COLO668 (cell line): Measurements from ENCODE around the gene REPS1.
A peak's percentile ranks its signal among the peaks of the same experiment; 100 is the strongest.
"Not testable (repeated sequence)": the region's sequence is repeated elsewhere in the genome, so short reads cannot be mapped to it uniquely, and the experiment has no call there.

ENCODE experiments used
- DNase-seq: peaks from one replicate; lab custom pipeline; 2025; ENCODE audit not compliant: unreplicated experiment; lab: John Stamatoyannopoulos, UW

The REPS1 gene

GRCh38 chr6:139007428-139007827 is 19.4 kb upstream of the REPS1 start:
- no peak for DNase-seq

DNA sequence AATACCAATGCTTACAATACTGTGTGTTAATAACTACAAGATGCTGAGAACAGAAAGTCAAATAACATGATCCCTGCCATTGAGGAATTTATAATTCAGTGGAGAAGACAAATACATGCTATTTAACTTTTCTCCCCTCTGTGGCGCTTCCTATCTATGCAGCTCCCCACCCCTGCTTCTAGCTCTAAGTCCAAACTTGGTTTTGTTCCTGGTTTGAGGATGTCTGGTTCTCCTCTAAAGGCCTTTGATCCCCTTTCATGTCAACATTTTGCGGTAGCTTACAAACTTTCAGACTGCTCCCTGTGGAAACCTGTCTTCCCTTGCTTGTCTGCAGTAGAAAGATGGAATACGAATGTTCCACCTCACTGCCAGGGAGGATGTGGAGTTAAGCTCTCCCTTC is 18.4 kb upstream of the REPS1 start:
- DNase-seq, result no peak

GRCh38 chr6:139003751-139004150 is 15.7 kb upstream of the REPS1 start:
- DNase-seq, result no peak

DNA sequence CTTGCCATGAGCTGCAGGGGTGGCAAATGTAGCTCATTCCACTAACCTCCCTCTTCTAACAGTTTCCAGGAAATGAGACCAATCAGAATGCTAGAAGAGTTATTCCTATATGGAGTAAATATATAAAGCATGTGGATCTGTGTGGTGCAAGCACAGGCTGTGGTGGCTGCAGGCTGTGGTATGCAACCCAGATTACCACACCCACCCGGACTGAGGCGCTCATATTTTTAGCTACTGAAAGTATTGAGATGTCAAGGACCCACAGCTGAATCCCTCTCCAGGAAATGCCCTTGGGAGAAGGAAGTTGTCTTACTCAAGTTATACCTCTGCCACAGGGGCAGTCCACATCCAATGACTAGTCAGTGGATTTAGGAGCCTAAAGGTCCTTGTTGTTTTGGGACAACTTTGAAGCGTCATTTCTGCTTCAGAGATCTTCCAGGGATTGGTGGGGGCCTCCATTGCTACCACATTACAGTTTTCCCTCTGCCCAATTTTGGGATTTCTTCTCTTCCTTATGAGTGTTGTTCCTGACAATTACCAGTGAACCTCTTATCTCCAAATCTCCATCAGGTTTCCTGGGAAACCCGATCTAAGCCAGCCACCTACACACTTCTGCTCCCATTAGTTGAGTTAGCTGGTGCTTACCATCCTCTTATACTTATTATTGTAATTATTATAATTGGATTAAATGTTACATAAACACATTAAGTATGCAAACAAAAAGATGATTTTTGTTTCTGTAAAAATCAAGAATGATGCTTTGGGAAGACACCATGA is 12.1 kb upstream of the REPS1 start:
- DNase-seq, result no peak

DNA sequence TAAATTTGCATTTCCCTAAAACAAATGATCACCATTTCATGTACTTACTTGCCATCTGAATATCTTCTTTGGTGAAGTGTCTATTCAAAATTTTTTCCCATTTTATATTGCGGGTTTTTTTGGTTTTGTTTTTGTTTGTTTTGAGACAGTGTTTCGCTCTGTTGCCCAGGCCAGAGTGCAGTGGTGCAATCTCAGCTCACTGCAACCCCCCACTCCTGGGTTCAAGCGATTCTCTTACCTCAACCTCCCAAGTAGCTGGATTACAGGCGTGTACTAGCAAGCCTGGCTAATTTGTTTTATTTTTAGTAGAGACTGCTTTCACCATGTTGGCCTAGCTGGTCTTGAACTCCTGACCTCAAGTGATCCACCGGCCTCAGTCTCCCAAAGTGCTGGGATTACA is 9.1 kb upstream of the REPS1 start:
- DNase-seq, result no peak

DNA sequence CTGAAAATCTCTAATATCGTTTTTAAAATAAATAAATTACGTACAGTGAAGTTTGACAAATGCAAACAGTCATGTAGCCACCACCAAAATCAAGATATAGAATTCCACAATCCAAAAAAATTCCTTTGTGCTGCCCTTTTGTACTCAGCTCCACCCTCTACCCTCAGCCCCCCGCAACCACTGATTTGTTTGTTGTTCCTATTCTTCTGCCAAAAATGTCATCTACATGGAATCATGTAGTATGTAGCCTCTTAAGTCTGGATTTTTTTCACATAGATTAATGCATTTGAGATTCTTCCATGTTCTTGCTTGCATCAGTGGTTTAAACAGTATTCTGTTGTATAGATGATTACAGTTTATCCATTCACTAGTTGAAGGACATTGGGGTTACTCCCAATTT is 8.5 kb upstream of the REPS1 start:
- no peak for DNase-seq

DNA sequence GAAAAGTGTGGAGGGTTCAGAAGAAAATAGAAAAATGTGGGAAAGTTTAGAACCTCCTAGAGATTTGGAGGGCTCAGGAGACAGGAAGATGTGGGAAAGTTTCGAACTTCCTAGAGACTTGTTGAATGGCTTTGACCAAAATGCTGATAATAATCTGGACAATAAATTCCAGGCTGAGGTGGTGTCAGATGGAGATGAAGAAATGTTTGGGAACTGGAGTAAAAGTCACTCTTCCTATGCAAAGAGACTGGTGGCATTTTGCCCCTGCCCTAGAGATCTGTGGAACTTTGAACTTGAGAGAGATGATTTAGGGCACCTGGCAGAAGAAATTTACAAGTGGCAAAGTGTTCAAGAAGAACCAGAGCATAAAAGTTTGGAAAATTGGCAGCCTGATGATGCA is 5.4 kb upstream of the REPS1 start:
- DNase-seq, result not testable (repeated sequence)

GRCh38 chr6:138992965-138993364 is 4.9 kb upstream of the REPS1 start:
- DNase-seq, result not testable (repeated sequence)

DNA sequence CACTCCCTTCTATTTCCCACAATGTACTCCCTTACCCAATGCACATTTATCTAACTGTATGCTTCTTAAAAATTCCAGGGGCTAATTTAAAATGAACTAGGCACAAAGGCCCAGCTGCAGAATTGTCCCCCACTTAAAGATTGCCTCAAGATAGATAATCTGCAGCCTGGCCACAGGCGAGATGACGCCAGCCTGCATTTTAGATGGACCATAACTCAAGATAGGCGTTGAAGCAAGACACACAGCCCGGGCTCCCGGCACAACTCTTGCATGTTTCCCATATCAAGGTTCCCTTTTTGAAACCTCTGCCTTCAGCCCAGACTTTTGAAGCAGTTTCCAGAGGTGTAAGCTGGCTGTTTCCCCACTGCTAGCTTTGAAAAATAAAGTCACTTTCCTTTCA is 3.2 kb upstream of the REPS1 start:
- DNase-seq, result no peak

DNA sequence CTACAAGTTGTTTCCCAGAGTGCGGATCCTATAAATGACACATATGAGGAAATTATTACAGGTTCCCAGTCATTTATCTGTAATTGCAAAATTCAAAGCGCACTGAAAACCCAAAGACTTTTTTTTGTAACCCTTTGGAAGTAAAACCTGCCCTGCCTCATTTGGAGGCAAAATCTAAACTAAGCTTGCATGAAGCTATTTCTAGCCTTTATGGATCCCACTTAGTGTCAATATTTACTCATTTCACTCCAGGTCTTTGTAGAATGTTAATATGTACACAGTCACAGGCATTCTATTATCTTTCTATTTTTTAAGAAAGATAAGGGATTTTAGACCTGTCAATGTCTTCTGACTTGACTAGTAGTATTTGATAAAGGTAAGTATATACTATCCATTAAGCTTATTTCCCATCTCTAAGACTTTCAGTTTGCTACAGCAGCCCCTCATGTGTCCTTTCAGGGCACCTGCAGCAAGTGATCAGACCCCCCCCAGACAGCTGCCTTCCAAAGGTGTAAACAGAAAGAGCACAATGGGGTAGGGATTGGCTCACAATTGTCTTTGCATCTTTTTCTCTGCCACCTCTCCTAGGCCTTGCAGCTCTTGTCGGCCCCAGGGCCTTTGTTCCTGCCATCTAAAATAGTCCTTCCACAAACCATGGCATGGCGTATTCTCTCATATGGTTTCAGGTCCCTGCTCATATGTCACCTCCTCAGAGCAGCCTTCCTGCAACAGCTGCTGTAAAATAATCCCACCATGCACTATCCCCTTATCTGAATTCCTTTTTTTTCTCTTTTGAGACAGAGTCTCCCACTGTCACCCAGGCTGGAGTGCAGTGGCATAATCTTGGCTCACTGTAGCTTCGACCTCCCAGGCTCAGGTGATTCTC is 1.3 kb upstream of the REPS1 start:
- DNase-seq, result peak; percentile 38

DNA sequence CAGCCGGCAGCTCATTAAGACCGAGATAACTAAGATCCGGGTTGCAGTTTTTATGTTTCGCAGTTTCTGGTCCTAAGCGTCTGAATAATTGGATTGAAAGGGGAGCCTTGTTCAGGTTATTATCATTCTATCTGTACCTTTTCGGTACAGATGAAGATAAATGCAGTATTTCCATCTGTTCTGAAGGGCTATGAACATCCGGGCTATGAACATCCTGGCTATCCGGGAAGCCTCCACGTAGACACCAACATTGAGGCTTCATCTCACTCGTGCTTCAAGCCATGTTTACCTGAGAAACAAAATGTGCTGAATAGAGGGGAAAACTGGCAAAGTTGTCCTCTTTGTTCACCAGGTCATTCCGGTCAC is 399 bp upstream of the REPS1 start:
- peak; percentile 36 for DNase-seq

DNA sequence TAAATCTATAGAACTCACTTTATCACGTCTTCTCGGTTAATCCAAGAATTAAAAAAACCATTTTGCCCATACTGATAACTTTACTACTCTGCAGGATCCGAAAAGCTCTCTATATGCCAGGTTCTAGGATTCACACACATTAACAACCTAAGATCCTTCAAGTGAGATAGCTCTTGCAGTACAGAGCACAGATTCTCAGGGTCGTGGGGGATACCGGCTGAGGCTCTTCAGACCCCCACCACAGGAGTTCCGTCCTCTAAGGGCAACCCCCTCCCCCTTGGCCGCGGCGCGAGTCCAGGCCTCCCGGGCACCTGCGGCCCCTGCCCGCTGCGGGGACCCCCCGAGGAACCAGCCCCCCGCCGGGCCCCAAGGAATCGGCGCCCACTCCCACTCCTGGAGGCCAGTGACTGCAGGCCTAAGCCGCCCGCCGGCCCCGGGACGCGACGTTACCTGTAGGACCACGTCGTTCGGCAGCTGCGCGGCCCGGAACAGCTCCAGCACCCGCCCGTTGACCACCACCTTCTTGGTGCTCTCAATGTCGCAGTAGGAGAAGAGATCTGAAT is 892 bp downstream of the REPS1 start:
- peak; percentile 49 for DNase-seq

GRCh38 chr6:138986578-138986977 is 1.5 kb downstream of the REPS1 start:
- DNase-seq, result no peak

DNA sequence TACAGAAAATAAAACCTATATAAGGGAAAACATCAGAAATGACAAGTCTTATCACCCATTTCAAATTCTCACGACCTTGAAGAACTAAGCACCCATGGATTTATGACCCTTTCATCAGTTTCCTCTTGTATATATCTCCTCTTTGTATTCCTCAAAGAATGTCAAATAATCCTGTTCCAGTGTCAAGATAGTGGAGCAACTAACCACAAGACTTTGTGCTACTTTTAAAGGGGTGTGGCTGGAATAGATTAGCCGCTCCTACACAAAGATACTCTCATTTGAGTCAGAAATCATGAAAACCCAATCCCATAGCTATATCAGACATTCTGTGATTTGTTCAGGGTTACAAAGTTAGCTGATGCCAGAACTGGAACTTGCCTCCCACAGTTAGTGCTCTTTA is 6.6 kb downstream of the REPS1 start:
- no peak for DNase-seq

DNA sequence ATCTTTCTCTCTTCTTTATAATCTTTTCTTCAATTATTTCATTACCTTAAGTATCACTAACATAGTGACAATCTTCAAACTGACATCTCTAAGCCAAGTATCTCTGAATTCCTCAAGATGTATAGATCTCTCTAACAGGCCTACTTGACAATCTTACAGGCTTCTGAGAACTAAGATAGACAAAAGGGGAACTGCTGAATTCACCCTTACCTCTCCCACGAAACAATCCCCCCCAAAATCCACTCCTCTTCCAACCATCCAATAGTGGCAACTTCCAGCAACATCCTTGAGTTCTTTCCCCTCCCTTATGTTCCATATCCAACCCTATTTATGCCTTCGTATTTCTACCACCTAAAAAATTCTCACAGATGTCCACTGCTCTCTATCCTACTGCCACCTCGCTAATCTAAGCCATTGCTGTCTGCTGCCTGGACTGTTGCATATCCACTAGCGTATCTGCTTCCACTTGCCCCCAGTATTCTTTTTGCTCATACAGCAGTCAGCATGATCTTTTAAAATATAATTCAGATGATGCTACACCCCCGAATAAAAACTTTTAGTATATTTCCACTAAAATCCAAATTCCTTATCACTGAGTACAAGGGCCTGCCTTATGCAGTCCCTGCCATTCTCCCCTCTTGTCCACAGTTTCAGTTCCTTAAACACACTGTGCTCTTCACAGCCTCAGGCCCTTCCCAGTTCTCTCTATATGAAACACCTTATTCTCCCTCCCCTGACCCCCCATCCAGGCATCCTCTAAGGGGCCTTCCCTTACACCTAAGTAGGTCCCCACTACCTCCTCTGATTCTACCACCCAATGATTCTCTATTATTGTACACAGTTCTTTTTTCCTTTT is 8.0 kb downstream of the REPS1 start:
- DNase-seq, result no peak

- DNase-seq, result no peak
Observed at GRCh38 chr6:138979365-138979764, 8.7 kb downstream of the REPS1 start.

DNA sequence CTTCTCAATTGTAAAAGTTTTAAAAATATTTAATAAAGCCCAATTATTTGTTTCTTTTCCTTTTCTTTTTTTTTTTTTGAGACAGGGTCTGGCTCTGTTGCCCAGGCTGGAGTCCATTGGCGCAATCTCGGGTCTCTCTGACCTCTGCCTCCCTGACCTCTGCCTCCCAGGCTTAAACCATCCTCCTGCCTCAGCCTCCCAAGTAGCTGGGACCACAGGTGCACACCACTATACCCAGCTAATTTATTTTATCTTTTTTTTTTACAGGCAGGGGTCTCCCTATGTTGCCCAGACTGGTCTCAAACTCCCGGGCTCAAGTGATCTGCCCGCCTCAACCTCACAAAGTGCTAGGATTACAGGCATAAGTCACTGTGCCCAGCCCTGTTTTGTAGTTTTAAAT is 9.8 kb downstream of the REPS1 start:
- DNase-seq, result no peak

DNA sequence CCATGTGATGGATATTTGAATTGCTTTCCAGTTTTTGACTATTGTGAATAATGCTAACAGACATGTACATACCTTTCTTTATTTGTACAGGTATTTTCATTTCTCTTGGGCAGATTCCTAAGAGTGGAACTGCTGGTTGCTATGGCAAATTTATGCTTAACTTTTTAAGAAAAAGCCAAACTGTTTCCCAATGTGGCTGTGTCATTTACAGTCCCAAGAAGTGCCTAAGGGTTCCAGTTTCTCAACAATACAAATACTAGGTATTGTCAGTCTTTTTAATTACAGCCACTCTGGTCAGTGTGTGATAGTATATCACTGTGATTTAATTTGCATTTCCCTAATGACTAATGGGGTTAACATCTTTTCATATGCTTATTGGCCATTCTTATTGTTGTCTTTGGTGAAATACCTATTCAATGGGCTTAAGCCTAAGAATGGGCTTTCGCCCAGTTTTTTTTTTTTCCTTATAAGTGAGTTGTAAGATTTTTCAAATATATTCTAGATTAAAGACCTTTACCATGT is 10.3 kb downstream of the REPS1 start:
- no peak for DNase-seq

- no peak for DNase-seq
Observed at GRCh38 chr6:138977242-138977641, 10.8 kb downstream of the REPS1 start.

- DNase-seq, result no peak
Observed at GRCh38 chr6:138975815-138976214, 12.2 kb downstream of the REPS1 start.
